ENCODE results near the gene OGDH. TPM values are rescaled to one million over a fixed set of nuclear protein-coding genes. Genes with fewer than 3 reads are reported as not detected.

Gene OGDH
- total RNA-seq, 4 donors from 2014 or later, result 88.3 to 246 (median 217) TPM

- no peak for TF ChIP-seq CTCF (IDR thresholded peaks at IDR 0.05)
- TF ChIP-seq POLR2A (IDR thresholded peaks at IDR 0.05), result no peak
- Histone ChIP-seq H3K27ac (no peak overlapping the region), H3K36me3 (peaks cover 0 to 96% (median 0%) of the 10 kb centered on the region in 3 donors), H3K4me1 (no peaks in the 10 kb centered on the region), H3K27me3 (no peaks in the 10 kb centered on the region), H3K9me3 (no peaks in the 10 kb centered on the region), H3K4me3 (no peak overlapping the region)
- peak in 1 of 3 donors; percentile 43 for DNase-seq
These were observed 72.2 kb downstream of the OGDH start for GRCh38 chr7:44678471-44679179.

- Histone ChIP-seq H3K4me3 (no peak overlapping the region), H3K27me3 (no peaks in the 10 kb centered on the region), H3K9me3 (no peaks in the 10 kb centered on the region), H3K4me1 (no peaks in the 10 kb centered on the region), H3K27ac (no peak overlapping the region), H3K36me3 (peaks cover 0 to 82% (median 0%) of the 10 kb centered on the region in 3 donors)
- TF ChIP-seq CTCF (IDR thresholded peaks at IDR 0.05) (no peak), POLR2A (IDR thresholded peaks at IDR 0.05) (no peak)
- DNase-seq, result no peak
These were observed 75.2 kb downstream of the OGDH start for GRCh38 chr7:44681645-44682044.

- Histone ChIP-seq H3K4me1 (no peaks in the 10 kb centered on the region), H3K4me3 (no peak overlapping the region), H3K27me3 (no peaks in the 10 kb centered on the region), H3K27ac (no peak overlapping the region), H3K36me3 (peaks cover 0 to 68% (median 0%) of the 10 kb centered on the region in 3 donors), H3K9me3 (no peaks in the 10 kb centered on the region)
- no peak for TF ChIP-seq POLR2A (IDR thresholded peaks at IDR 0.05)
- no peak for TF ChIP-seq CTCF (IDR thresholded peaks at IDR 0.05)
- no peak for DNase-seq
These were observed 79.3 kb downstream of the OGDH start for GRCh38 chr7:44685723-44686122.

- Histone ChIP-seq H3K27ac (no peak overlapping the region), H3K4me1 (no peaks in the 10 kb centered on the region), H3K27me3 (no peaks in the 10 kb centered on the region), H3K9me3 (no peaks in the 10 kb centered on the region), H3K4me3 (no peak overlapping the region), H3K36me3 (peaks cover 0 to 64% (median 0%) of the 10 kb centered on the region in 3 donors)
- no peak for TF ChIP-seq CTCF (IDR thresholded peaks at IDR 0.05)
- TF ChIP-seq POLR2A (IDR thresholded peaks at IDR 0.05), result no peak
- no peak for DNase-seq
These were observed 83.0 kb downstream of the OGDH start for GRCh38 chr7:44689427-44689826.

- Histone ChIP-seq H3K4me3 (no peak overlapping the region), H3K27ac (no peak overlapping the region), H3K9me3 (no peaks in the 10 kb centered on the region), H3K4me1 (no peaks in the 10 kb centered on the region), H3K27me3 (no peaks in the 10 kb centered on the region), H3K36me3 (peaks cover 0 to 91% (median 0%) of the 10 kb centered on the region in 3 donors)
- no peak for TF ChIP-seq CTCF (IDR thresholded peaks at IDR 0.05)
- no peak for TF ChIP-seq POLR2A (IDR thresholded peaks at IDR 0.05)
- DNase-seq, result no peak
These were observed 87.3 kb downstream of the OGDH start for GRCh38 chr7:44693641-44694313.

Data from Peyer's patch (tissue), 4 donors.